Non-pigmented ciliary epithelial cell (primary cell): Measurements from ENCODE around the gene FCRL2.
"Not testable (repeated sequence)": the region's sequence is repeated elsewhere in the genome, so short reads cannot be mapped to it uniquely, and the experiment has no call there.

ENCODE experiments used
- DNase-seq: peaks from one replicate; pipeline ENCODE4 v3.0.0-alpha.2; 2010; ENCODE audit warnings: low read depth

Gene FCRL2

DNA sequence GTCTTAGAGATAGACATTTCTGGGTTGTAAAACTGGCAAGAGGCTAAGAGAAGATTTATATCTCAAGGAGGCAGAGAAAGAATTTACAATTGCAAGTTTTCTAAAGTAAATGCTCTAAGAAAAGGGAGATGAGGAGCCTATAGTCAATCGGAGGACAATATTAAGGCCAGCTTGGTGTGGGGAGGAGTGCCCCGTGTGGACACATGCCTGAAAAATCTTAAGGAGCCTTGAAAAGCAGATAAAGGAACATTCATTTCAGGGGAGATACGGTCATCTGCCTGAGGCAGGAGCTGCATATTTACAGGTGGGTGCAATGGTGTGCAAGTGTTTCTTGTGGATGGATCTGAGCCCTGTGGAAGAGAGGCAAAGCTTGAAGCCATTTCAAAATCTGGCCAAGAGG, 25.6 kb downstream of the FCRL2 start:
- no peak for DNase-seq

- DNase-seq: no peak
These were observed 28.6 kb downstream of the FCRL2 start for GRCh38 chr1:157748262-157748817.

DNA sequence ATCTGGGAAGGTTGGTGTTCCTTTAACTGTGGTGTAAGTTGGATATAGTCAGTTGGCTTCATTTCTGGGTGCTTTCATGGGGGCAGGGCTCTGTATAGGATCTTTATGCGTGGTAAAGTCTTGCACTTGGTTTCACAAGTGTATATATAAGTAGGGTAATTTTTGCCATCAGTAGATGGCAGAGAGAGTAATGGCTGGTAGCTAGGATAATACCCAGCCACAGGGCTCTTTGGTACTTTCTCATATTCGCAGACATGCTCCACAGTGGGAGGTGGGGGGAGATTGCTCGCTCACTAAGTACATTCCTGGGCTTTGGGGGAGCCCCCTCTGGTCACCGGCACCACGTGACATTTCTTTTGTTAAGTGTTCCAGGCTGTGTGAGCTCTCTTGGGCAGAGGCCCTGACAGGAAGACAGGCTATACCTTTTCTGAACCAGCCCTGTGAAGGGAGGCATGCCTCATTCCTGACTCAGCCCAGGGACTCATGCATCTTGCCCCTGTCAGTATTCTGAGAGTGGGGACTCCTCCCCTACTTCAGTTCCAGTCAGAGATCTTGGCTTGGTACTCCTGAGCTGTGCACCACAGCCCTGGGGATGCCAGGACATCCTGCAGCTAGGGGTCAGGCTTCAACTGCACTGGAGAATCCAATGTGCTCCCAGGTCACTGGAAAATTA, 37.6 kb downstream of the FCRL2 start:
- DNase-seq: no peak

- DNase-seq: not testable (repeated sequence)
These were observed 40.9 kb downstream of the FCRL2 start for GRCh38 chr1:157735991-157736390.

DNA sequence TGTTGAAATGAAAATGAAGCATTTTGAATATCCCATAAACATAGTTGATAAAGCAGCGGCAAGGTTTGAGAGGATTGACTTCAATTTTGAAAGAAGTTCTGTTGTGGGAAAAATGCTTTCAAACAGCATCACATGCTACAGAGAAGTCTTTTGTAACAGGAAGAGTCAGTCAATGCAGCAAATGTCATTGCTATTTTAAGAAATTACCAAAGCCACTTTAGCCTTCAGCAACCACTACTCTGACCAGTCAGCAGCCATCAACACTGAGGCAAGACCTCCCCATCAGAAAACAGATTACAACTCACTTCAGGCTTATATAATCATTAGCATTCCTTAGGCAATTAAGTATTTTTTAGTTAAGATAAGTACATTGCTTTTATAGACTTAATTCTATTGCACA, 42.6 kb downstream of the FCRL2 start:
- no peak for DNase-seq

DNA sequence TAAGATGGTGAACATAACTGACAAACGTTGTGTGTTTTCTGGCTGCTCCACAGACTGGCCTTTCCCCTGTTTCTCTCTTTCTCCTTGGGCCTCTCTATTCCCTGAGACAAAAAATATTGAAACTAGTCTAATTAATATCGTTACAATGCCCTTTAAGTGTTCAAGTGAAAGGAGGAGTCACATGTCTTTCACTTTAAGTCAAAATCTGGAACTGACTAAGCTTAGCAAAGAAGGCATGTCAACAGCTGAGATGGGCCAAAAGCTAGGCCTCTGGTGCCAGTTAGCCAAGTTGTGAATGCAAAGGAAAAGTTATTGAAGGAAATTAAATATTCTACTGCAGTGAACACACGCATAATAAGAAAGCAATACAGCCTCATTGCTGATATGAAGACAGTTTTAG, 44.2 kb downstream of the FCRL2 start:
- DNase-seq: no peak

DNA sequence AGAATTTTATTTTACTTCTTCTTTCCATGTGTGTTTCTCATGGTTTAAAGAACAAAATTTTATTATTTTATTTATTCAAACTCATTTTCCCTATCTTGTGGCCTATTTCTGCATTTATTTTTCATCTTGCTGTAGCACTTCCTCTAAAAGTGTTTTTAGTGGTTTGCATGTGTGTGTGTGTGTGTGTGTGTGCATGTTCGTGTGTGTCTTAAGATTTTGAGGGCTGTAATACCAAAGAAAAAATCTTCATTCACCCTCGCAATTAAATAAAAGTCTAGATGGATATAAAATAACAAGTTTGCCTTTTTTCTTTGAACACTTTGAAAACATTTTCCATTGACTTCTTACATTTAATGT, 51.7 kb downstream of the FCRL2 start:
- DNase-seq: no peak

GRCh38 chr1:157724537-157725220, 52.3 kb downstream of the FCRL2 start:
- DNase-seq: no peak

- no peak for DNase-seq
These were observed 53.8 kb downstream of the FCRL2 start for GRCh38 chr1:157723157-157723556.

DNA sequence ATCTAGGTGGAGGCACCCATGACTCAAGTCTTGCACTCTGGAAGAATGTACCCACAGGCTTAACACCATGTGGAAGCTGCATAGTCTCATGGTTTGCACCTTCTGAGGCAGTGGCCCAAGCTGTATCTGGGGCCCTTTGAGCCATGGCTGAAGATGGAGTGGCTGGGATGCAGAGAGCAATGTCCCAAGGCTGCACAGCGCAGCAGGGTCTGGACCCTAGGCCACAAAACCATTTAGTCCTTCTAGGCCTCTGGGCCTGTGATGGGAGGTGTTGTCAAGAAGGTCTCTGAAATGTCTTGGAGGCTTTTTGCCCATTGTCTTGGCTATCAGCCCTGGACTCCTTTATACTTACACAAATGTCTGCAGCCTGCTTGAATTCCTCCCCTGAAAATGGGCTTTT, 54.9 kb downstream of the FCRL2 start:
- no peak for DNase-seq

DNA sequence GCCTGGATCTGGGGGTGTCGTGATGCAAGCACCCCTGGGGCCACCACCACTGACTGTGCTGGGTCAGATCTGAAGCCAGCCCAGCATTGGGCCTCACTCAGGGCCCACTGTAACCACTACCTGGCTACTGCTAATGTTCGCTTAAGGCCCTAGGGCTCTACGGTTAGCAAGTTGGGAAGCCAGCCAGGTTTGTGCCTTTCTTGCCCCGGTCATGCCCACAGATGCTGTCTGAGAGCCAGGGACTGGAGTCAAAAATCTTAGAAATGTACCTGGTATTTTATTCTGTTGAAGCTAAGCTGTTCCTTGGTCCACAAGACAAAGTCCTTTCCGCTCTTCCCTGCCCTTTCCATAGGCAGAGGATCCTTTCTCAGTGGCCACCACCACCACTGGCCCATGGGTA, 61.2 kb downstream of the FCRL2 start:
- no peak for DNase-seq

GRCh38 chr1:157711802-157712201, 65.1 kb downstream of the FCRL2 start:
- no peak for DNase-seq

GRCh38 chr1:157704878-157705277, 72.1 kb downstream of the FCRL2 start:
- no peak for DNase-seq

GRCh38 chr1:157703981-157704380, 73.0 kb downstream of the FCRL2 start:
- DNase-seq: no peak

DNA sequence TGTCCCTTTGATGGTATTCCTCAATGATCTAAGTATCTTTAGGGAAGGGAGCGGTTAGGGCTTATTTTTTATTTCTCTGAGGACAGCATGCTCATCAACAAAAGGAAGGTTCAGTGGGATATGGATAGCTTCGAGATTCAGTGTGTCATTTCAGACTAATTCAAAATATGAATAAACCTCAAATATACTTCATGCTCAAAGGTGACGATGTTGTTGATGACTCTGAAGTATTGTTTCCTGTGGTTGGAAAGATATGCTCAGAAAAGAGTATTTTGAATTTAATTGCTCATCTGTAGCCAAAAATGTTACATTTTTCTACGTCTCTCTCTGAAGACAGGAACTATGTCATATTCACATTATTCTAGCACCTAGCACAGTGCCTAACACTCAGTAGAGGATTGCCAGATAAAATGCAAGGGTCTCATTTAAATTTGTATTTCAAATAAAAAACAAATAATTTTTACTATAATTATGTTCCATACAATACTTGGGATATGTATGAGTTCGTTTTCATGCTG, 74.6 kb downstream of the FCRL2 start:
- no peak for DNase-seq

GRCh38 chr1:157700732-157701131, 76.2 kb downstream of the FCRL2 start, which contains the start of gene FCRL3:
Gene FCRL3 (minus strand): TSS chr1:157700769. CDS start chr1:157700489, 280 bp downstream.
- DNase-seq: no peak

- DNase-seq: no peak
These were observed 76.6 kb downstream of the FCRL2 start for GRCh38 chr1:157700305-157700704.

DNA sequence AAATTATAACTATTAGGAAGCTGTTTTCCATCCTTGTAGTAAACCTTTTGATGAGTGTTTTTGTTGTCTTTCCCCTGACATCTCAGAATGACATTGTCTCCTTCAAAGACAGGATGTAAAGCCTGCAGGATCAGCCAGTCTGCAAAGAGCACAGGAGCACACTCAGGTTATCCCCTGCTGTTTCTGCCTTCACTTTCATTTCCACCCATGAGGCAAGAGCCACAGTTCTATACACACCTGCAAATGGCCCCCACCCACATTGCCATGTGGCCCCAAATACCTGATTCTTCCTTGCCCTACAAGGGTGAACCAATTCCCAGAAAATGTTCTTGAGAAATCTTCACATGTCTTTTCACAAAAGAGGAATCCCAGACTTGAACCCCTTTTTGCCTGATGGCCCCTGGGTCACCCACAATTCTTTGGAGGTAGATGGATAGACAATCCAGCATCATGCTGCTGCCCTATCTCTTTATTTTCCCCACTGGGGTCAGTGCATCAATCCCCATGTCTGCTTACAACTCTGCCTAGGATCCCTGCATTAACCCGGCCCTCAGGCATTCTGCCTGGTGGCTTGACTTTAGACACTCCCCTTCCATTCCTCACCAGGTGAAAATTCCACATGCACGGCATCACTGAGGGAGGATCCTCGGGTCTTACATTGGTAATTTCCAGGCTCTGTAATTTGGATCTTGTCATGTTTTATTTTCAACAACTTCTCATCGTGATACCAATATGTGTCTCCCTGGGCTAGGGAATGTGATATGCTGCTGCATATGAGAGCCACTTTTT, 79.0 kb downstream of the FCRL2 start:
- DNase-seq: no peak

DNA sequence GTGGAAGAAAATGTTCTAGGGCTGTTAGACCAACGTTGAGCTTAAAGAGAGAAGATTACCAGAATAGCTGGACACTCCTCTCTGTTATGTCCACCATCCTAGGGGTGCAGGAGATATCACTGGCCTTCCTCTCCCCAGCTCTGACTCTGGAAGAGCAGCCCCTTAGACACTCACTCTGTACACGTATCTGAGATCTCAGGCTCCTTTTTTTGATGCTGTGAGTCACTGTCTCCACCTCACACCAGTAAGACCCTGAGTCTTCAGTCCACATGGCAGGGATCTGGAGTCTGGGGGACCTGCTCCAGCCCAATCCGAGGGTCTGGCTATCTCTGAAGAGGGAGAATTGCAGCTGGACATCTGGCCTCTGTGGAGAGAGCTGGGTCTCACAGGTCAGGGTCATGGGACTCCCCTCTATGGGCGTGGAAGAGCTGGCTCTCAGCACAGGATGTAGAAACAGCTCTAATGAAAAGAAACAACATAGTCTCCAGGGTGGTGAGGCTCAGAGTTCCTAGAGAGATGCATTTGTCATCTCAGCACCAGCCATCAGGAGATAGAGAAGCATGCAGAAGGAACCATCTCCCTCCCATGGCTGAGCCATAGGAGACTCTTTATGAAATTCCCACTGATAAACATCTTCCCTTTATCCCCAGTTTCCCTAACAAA, 79.8 kb downstream of the FCRL2 start:
- no peak for DNase-seq
